Keratinocyte (primary cell): ENCODE measurements around the gene DDIAS.

Source experiments
- EZH2 ChIP-seq: IDR thresholded peaks from one replicate; pipeline ENCODE4 v1.6.1; 2012; ENCODE audit warnings: inconsistent platforms, mild to moderate bottlenecking, low read length, moderate library complexity
- TF ChIP-seq, protein P1 (sequence below), 3 experiments: IDR thresholded peaks in 1 of 3; conservative IDR thresholded peaks in 1 of 3; optimal IDR thresholded peaks in 1 of 3; 2 replicates in 2 of 3; 3 replicates in 1 of 3; pipeline versions ENCODE3 to v1.5.1; 2011; ENCODE audit warnings: low read length in 3 of 3, mild to moderate bottlenecking in 3 of 3, moderate library complexity in 2 of 3, control low read depth in 1 of 3, inconsistent platforms in 1 of 3; ENCODE audit not compliant: insufficient read depth in 2 of 3; ENCODE audit errors: extremely low read depth in 1 of 3

- TF ChIP-seq, protein P1, sequence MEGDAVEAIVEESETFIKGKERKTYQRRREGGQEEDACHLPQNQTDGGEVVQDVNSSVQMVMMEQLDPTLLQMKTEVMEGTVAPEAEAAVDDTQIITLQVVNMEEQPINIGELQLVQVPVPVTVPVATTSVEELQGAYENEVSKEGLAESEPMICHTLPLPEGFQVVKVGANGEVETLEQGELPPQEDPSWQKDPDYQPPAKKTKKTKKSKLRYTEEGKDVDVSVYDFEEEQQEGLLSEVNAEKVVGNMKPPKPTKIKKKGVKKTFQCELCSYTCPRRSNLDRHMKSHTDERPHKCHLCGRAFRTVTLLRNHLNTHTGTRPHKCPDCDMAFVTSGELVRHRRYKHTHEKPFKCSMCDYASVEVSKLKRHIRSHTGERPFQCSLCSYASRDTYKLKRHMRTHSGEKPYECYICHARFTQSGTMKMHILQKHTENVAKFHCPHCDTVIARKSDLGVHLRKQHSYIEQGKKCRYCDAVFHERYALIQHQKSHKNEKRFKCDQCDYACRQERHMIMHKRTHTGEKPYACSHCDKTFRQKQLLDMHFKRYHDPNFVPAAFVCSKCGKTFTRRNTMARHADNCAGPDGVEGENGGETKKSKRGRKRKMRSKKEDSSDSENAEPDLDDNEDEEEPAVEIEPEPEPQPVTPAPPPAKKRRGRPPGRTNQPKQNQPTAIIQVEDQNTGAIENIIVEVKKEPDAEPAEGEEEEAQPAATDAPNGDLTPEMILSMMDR (optimal IDR thresholded peaks at IDR 0.05 in 1 of 3, IDR thresholded peaks at IDR 0.05 in 1 of 3, conservative IDR thresholded peaks at IDR 0.05 in 1 of 3; ENCODE audit: extremely low read depth in 1 of 3, insufficient read depth in 2 of 3, low read length in 3 of 3) = no peak
- TF ChIP-seq EZH2 = no peak
These were observed 27.6 kb upstream of the DDIAS start for GRCh38 chr11:82873919-82874333.
